Spleen (tissue), 11 donors: ENCODE data around the gene NOL4. TPM values are rescaled to one million over a fixed set of nuclear protein-coding genes. Genes with fewer than 3 reads are reported as not detected.

Experiments used
- DNase-seq: peaks from one replicate; pipeline ENCODE4 v3.0.0-alpha.2; 2020
- H3K27ac ChIP-seq, 8 donors: fragments of 200-600 bp; sonication (generic) in 7 of 8; 1 replicate in 4 of 8; 2 replicates in 4 of 8; pipeline versions ENCODE4 v1.5.0 to v1.8.0; 2016 to 2021; ENCODE audit warnings: inconsistent platforms in 4 of 8, mild to moderate bottlenecking in 4 of 8, moderate library complexity in 1 of 8
- H3K27me3 ChIP-seq, 7 donors: fragments of 200-600 bp; sonication (generic) in 6 of 7; replicated peaks in 1 of 7; 1 replicate in 4 of 7; 2 replicates in 3 of 7; pipeline versions ENCODE4 v1.5.0 to v1.8.0; 2016 to 2021; ENCODE audit warnings: inconsistent platforms in 3 of 7, mild to moderate bottlenecking in 1 of 7
- H3K36me3 ChIP-seq, 6 donors: fragments of 200-600 bp; sonication (generic) in 5 of 6; 1 replicate in 4 of 6; 2 replicates in 2 of 6; pipeline versions ENCODE4 v1.5.0 to v1.8.0; 2016 to 2021; ENCODE audit warnings: inconsistent platforms in 2 of 6
- H3K4me1 ChIP-seq, 6 donors: fragments of 200-600 bp; sonication (generic) in 5 of 6; 1 replicate in 3 of 6; 2 replicates in 3 of 6; pipeline versions ENCODE4 v1.5.0 to v1.8.0; 2016 to 2021; ENCODE audit warnings: inconsistent platforms in 3 of 6
- H3K4me3 ChIP-seq, 8 donors: fragments of 200-600 bp; sonication (generic) in 7 of 8; 1 replicate in 4 of 8; 2 replicates in 4 of 8; pipeline versions ENCODE4 v1.5.0 to v1.8.0; 2016 to 2021; ENCODE audit warnings: inconsistent platforms in 4 of 8, mild to moderate bottlenecking in 4 of 8, moderate library complexity in 2 of 8
- H3K9me3 ChIP-seq, 8 donors: fragments of 200-600 bp; sonication (generic) in 7 of 8; 1 replicate in 4 of 8; 2 replicates in 4 of 8; pipeline versions ENCODE4 v1.5.0 to v1.8.0; 2016 to 2021; ENCODE audit warnings: inconsistent platforms in 4 of 8
- POLR2A ChIP-seq, 3 donors: fragments of 450-650 bp; IDR thresholded peaks; one replicate each; pipeline ENCODE4 v1.5.1; 2017; ENCODE audit warnings: antibody characterized with exemption in 3 of 3, mild to moderate bottlenecking in 1 of 3
- POLR2AphosphoS5 ChIP-seq, 3 donors: sonication (generic); formaldehyde crosslinking; IDR thresholded peaks; one replicate each; pipeline ENCODE4 v1.5.1; 2017; ENCODE audit warnings: antibody characterized with exemption in 3 of 3
- WGBS, 5 donors: extraction: QIAGEN DNeasy Blood & Tissue Kit in 3 of 5; methylation state at CpG; one replicate each; pipeline versions ENCODE4 v1.1.5 to v1.1.7; 2013 to 2018; 5-methylcytosine and 5-hydroxymethylcytosine counted together
- intact Hi-C: fragments of 100-400 bp; cut with DNase I; formaldehyde crosslinking; loops from one replicate; pipeline ENCODE4 v1.15.0; 2023; ENCODE audit warnings: low total_unique reads
- polyA plus RNA-seq, 3 donors: library from polyadenylated mRNA; stranded (reverse); fragments of 200-250 nt; gene quantifications; one replicate each; pipeline ENCODE4 v1.2.1, GENCODE V29; 2013
- total RNA-seq, 7 donors: library from RNA; depleted of rRNA in 3 of 7; stranded (reverse); fragments of >200 nt in 3 of 7; fragmentation: NEBNext Ultra II Directional in 4 of 7; extraction: Animal tissue kit (Norgen Biotek cat#: 25700) in 4 of 7; gene quantifications; one replicate each; pipeline versions ENCODE4 v1.1.0 to v1.2.1, GENCODE V29; 2016 to 2021
- TF ChIP-seq, protein P1 (sequence below), 11 experiments: fragments of 200-600 bp in 7 of 11; fragments of 450-650 bp in 4 of 11; sonication (generic) in 4 of 11; IDR thresholded peaks in 8 of 11; conservative IDR thresholded peaks in 3 of 11; 1 replicate in 7 of 11; 2 replicates in 4 of 11; pipeline versions ENCODE4 v1.4.0 to v1.8.0; 2016 to 2021; ENCODE audit warnings: antibody characterized with exemption in 11 of 11, inconsistent platforms in 4 of 11, mild to moderate bottlenecking in 1 of 11
- donor health status: healthy with polysubstance abuse.
- donor health status: DM: no; HTN: no; CAD: no; lungs with moderate emphysema.
- donor health status: DM: no; HTN: no; CAD: no.
- donor health status: Bipolar disorder and iron deficiency.
- donor health status: healthy.
- donor health status: DM: no; HTN: no; CAD: no.
- donor health status: DM: yes; HTN: yes; CAD: no.

The NOL4 gene
- total and polyA plus RNA-seq, 10 donors: 0.02 to 0.64 (median 0.13) TPM; not detected in 5

DNA sequence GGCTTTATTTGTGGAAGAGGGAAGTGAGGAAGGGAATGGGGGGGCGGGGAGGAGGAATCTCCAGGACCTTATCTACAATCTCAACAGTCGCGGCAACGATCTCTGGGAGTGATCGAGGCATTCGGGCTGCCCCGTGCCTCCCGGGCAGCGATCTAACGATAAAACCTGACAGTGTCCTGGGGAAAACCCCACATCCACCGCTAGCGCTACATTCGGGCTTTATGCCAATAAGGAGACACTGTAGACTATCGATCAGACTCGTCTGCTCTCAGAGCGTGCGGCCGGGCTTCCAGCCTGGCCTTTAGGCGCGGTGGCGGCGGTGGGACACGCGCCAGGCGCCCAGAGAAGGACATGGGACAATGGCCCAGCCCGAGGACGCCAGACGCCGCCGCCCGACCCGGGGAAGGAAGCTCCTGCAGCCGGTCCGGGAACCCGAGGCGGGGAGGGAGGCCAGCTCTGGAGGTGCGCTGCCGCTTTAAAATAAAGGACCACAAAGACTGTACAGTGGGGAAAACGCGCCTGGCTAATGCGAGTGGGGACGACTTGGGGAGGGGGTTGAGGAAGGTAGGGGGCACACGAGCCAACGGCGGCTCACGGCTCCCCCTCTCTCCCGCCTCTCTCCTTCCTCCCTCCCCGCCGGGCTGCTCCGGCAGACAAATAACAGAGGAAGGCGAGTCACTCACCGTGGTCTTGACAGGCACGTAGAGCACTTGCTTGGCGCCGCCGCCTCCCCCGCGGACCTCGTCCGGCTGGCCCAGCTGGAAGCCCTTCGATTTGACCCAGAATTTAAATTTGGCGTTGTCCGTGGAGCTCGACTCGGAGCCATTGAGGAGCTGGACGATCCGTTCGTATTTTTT, 2.2 kb downstream of the NOL4 start:
- intact Hi-C loops: no loop called here
- Histone ChIP-seq H3K27ac (no peak overlapping the region), H3K9me3 (peaks cover 0 to 3% (median 0%) of the 10 kb centered on the region in 8 donors), H3K4me1 (peaks cover 3 to 36% (median 25%) of the 10 kb centered on the region in 6 donors), H3K36me3 (no peaks in the 10 kb centered on the region), H3K27me3 (peaks cover 0 to 86% (median 53%) of the 10 kb centered on the region in 7 donors), H3K4me3 (peak overlapping the region in 7 of 8 donors; percentile 16 to 60 (median 31))
- WGBS, 5 donors: 2 to 6% (median 2%) methylated on average over 54 to 68 of the region's 68 CpGs
- TF ChIP-seq POLR2A (IDR thresholded peaks at IDR 0.05): no peak
- TF ChIP-seq, protein P1, sequence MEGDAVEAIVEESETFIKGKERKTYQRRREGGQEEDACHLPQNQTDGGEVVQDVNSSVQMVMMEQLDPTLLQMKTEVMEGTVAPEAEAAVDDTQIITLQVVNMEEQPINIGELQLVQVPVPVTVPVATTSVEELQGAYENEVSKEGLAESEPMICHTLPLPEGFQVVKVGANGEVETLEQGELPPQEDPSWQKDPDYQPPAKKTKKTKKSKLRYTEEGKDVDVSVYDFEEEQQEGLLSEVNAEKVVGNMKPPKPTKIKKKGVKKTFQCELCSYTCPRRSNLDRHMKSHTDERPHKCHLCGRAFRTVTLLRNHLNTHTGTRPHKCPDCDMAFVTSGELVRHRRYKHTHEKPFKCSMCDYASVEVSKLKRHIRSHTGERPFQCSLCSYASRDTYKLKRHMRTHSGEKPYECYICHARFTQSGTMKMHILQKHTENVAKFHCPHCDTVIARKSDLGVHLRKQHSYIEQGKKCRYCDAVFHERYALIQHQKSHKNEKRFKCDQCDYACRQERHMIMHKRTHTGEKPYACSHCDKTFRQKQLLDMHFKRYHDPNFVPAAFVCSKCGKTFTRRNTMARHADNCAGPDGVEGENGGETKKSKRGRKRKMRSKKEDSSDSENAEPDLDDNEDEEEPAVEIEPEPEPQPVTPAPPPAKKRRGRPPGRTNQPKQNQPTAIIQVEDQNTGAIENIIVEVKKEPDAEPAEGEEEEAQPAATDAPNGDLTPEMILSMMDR (IDR thresholded peaks at IDR 0.05 in 8 of 11, conservative IDR thresholded peaks at IDR 0.05 in 3 of 11): no peak
- TF ChIP-seq POLR2AphosphoS5 (IDR thresholded peaks at IDR 0.05): peak in 1 of 3 donors; percentile 44
- DNase-seq: peak; percentile 70

DNA sequence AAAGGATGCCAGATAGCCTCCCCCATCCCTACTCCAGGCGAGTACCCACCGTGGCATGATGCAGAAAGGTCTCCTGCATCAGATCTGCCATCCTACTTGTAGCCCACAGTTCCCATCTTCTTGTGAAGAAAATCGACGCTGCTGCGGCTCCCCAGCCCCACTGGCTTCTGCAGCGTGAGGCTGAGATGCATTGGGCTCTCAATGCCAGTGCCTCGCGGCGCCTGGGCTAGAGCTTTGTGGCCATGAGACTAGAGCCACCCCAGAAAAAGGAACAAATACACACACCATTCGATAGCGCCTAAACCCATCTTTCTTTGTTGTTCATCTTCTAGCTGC, 2.8 kb downstream of the NOL4 start:
- intact Hi-C loops: no loop called here
- peak overlapping the region in 6 of 8 donors; percentile 16 to 60 (median 33) for H3K4me3 ChIP-seq
- H3K27ac ChIP-seq: no peak overlapping the region
- TF ChIP-seq POLR2AphosphoS5 (IDR thresholded peaks at IDR 0.05) (no peak), POLR2A (IDR thresholded peaks at IDR 0.05) (no peak)
- peaks cover 0 to 3% (median 0%) of the 10 kb centered on the region in 8 donors for H3K9me3 ChIP-seq
- H3K4me1 ChIP-seq: peaks cover 3 to 36% (median 25%) of the 10 kb centered on the region in 6 donors
- H3K36me3 ChIP-seq: no peaks in the 10 kb centered on the region
- WGBS, 5 donors: 1 to 8% (median 4%) methylated on average over 11 of the region's 11 CpGs
- peak; percentile 47 for DNase-seq
- H3K27me3 ChIP-seq: peaks cover 0 to 83% (median 50%) of the 10 kb centered on the region in 7 donors

DNA sequence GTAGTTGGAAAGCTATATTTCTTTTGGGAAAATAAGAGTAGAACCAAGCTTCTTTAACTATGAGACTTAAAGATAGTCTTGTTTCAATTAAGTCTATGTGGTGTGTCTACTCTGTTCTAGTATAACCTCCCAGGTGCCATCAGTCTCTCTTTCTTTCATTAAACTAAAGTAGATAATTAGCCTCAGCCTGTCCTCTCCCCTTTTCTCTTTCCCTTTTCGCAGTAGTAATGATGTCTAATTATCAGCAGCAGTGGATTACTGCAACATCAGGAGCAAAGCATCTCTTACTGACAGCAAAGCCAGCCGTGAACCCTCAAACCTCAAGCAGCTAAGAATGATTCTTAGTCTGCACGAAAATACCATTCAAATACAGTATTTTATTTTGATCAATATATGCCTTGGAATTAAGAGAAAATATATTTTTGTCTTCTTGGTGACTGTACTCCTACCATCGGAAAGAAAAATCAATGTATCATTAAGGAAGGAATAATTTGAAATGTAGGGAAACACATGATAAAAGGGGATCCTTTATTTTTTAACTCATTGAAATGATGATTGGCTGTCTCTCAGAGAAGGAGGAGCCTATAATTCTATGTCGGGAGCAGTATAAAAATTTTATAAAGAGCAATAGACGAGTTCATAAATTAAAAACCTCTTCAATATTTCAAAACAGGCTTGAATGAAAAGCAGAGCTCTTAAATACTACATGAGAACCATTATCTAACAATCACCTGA, 4.5 kb downstream of the NOL4 start:
- Histone ChIP-seq H3K36me3 (no peaks in the 10 kb centered on the region), H3K4me3 (no peak overlapping the region), H3K9me3 (peaks cover 0 to 3% (median 0%) of the 10 kb centered on the region in 8 donors), H3K27ac (no peak overlapping the region), H3K4me1 (peaks cover 3 to 36% (median 25%) of the 10 kb centered on the region in 6 donors), H3K27me3 (peaks cover 0 to 66% (median 37%) of the 10 kb centered on the region in 7 donors)
- DNase-seq: no peak
- no peak for TF ChIP-seq POLR2AphosphoS5 (IDR thresholded peaks at IDR 0.05)
- TF ChIP-seq, protein P1 (IDR thresholded peaks at IDR 0.05 in 8 of 11, conservative IDR thresholded peaks at IDR 0.05 in 3 of 11): no peak
- no peak for TF ChIP-seq POLR2A (IDR thresholded peaks at IDR 0.05)
- 66 to 76% (median 70%) methylated on average over 6 of the region's 6 CpGs for WGBS, 5 donors
- intact Hi-C loops: no loop called here

DNA sequence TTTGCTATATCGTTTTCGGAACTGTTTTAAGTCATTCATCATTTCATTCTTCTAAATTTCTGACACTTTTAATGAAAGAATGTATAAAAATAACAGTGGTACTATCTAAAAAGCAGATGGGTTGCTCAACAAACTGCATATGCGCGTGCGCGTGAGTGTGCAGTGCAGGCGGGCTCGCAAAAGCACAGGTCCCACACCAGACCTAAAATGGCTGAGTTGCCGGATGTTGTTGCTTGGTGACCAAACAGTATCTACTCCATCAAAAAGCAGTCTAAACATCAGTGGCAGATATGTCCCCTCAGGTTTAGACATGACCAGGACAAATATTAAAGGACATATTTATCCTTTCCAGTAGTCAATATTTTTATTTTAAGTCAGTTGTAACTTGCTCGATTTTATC, 5.1 kb downstream of the NOL4 start:
- Histone ChIP-seq H3K27me3 (peaks cover 0 to 60% (median 31%) of the 10 kb centered on the region in 7 donors), H3K9me3 (peaks cover 0 to 3% (median 0%) of the 10 kb centered on the region in 8 donors), H3K27ac (no peak overlapping the region), H3K36me3 (no peaks in the 10 kb centered on the region), H3K4me3 (no peak overlapping the region), H3K4me1 (peaks cover 3 to 31% (median 24%) of the 10 kb centered on the region in 6 donors)
- TF ChIP-seq POLR2AphosphoS5 (IDR thresholded peaks at IDR 0.05): no peak
- no peak for TF ChIP-seq POLR2A (IDR thresholded peaks at IDR 0.05)
- TF ChIP-seq, protein P1 (IDR thresholded peaks at IDR 0.05 in 8 of 11, conservative IDR thresholded peaks at IDR 0.05 in 3 of 11): no peak
- WGBS, 5 donors: 89 to 92% (median 90%) methylated on average over 10 of the region's 10 CpGs
- intact Hi-C loops: no loop called here
- DNase-seq: no peak
